SK-N-SH (cell line): ENCODE data around the gene IFI27L1. TPM values are rescaled to one million over a fixed set of nuclear protein-coding genes. Genes with fewer than 3 reads are reported as not detected.

Source experiments
- CTCF ChIA-PET: fragments of 300-600, 350-600 bp; formaldehyde crosslinking; extraction: SDS; loops from one replicate; lab custom pipeline; 2021; lab: Yijun Ruan, JAX
- POLR2A ChIA-PET: fragments of 350-600 bp; sonication (Branson Sonifier 250); formaldehyde crosslinking; extraction: SDS; loops from one replicate; lab custom pipeline; 2020; ENCODE audit warnings: antibody characterized with exemption, inconsistent platforms; lab: Yijun Ruan, JAX
- DNase-seq: peaks from one replicate; pipeline ENCODE4 v3.0.0; 2012
- H2AFZ ChIP-seq: fragments of 200-600 bp; sonication (generic); 2 replicates; pipeline ENCODE4 v1.8.1; 2016; ENCODE audit warnings: antibody characterized with exemption, mild to moderate bottlenecking, low read depth
- H3F3A ChIP-seq: fragments of 200-600 bp; sonication (generic); replicated peaks from 2 replicates; pipeline ENCODE3; 2016; ENCODE audit warnings: antibody characterized with exemption, mild to moderate bottlenecking; ENCODE audit not compliant: insufficient read depth
- H3K27ac ChIP-seq, 2 experiments: fragments of 200-500 bp in 1 of 2; fragments of 200-600 bp in 1 of 2; sonication (Bioruptor generic) in 1 of 2; sonication (generic), shearing (Covaris generic) in 1 of 2; 2 replicates each; pipeline versions ENCODE4 v1.5.1 to v1.6.1; 2014 to 2016; ENCODE audit warnings: low read depth in 2 of 2, inconsistent platforms in 1 of 2, low read length in 1 of 2, mild to moderate bottlenecking in 1 of 2, mixed read lengths in 1 of 2
- H3K27me3 ChIP-seq: fragments of 200-600 bp; sonication (generic), shearing (Covaris generic); 2 replicates; pipeline ENCODE4 v1.6.1; 2016; ENCODE audit warnings: mixed run types; ENCODE audit not compliant: insufficient read depth
- H3K36me3 ChIP-seq, 2 experiments: fragments of 200-500 bp in 1 of 2; fragments of 200-600 bp in 1 of 2; sonication (Bioruptor generic) in 1 of 2; sonication (generic) in 1 of 2; replicated peaks in 1 of 2; 2 replicates each; pipeline versions ENCODE3 to v1.5.1; 2014 to 2016; ENCODE audit warnings: low read length in 1 of 2, mild to moderate bottlenecking in 1 of 2; ENCODE audit not compliant: insufficient read depth in 2 of 2, control insufficient read depth in 1 of 2
- H3K4me1 ChIP-seq, 2 experiments: fragments of 200-500 bp in 1 of 2; fragments of 200-600 bp in 1 of 2; sonication (Bioruptor generic) in 1 of 2; sonication (generic), shearing (Covaris generic) in 1 of 2; 2 replicates each; pipeline versions ENCODE4 v1.5.1 to v1.6.1; 2014 to 2016; ENCODE audit warnings: low read depth in 1 of 2, low read length in 1 of 2, mixed run types in 1 of 2; ENCODE audit not compliant: insufficient read depth in 2 of 2, control insufficient read depth in 1 of 2
- H3K4me2 ChIP-seq: fragments of 200-600 bp; sonication (generic), shearing (Covaris generic); 2 replicates; pipeline ENCODE4 v1.6.1; 2017; ENCODE audit warnings: mixed run types
- H3K4me3 ChIP-seq, 2 experiments: fragments of 200-500 bp in 1 of 2; fragments of 200-600 bp in 1 of 2; sonication (Bioruptor generic) in 1 of 2; sonication (generic), shearing (Covaris generic) in 1 of 2; 2 replicates each; pipeline versions ENCODE4 v1.5.1 to v1.8.1; 2014 to 2016; ENCODE audit warnings: low read depth in 2 of 2, inconsistent platforms in 1 of 2, low read length in 1 of 2, mild to moderate bottlenecking in 1 of 2, mixed read lengths in 1 of 2, moderate library complexity in 1 of 2
- H3K79me2 ChIP-seq: fragments of 200-600 bp; sonication (generic); 2 replicates; pipeline ENCODE4 v1.8.1; 2017; ENCODE audit warnings: mild to moderate bottlenecking; ENCODE audit not compliant: insufficient read depth
- H3K9ac ChIP-seq: fragments of 200-600 bp; sonication (generic); 2 replicates; pipeline ENCODE4 v1.6.1; 2017; ENCODE audit warnings: mixed run types
- H3K9me2 ChIP-seq: fragments of 200-600 bp; sonication (generic); 2 replicates; pipeline ENCODE4 v1.6.1; 2017; ENCODE audit warnings: mixed run types
- H3K9me3 ChIP-seq: fragments of 200-600 bp; sonication (generic); 2 replicates; pipeline ENCODE4 v1.6.1; 2017; ENCODE audit warnings: mixed run types, mild to moderate bottlenecking, moderate library complexity
- H4K20me1 ChIP-seq: fragments of 200-600 bp; sonication (generic); 2 replicates; pipeline ENCODE4 v1.6.1; 2017; ENCODE audit warnings: mild to moderate bottlenecking, mixed run types; ENCODE audit not compliant: insufficient read depth
- FOXM1 ChIP-seq: IDR thresholded peaks from 2 replicates; pipeline ENCODE4 v1.4.0; 2012; ENCODE audit warnings: low read depth, mild to moderate bottlenecking
- GATA2 ChIP-seq: sonication (generic); formaldehyde crosslinking; IDR thresholded peaks from 2 replicates; pipeline ENCODE4 v1.5.0; 2020; ENCODE audit warnings: mild to moderate bottlenecking, missing genetic modification reagents
- NRF1 ChIP-seq: IDR thresholded peaks from 2 replicates; pipeline ENCODE4 v1.6.1; 2012; ENCODE audit warnings: low read depth, mild to moderate bottlenecking, low read length
- SMC3 ChIP-seq: IDR thresholded peaks from 2 replicates; pipeline ENCODE4 v1.6.1; 2012; ENCODE audit warnings: low read depth, low read length, improper control_type of control experiment
- TCF12 ChIP-seq: IDR thresholded peaks from 2 replicates; pipeline ENCODE4 v1.4.0; 2012
- TEAD4 ChIP-seq: IDR thresholded peaks from 2 replicates; pipeline ENCODE4 v1.4.0; 2012; ENCODE audit warnings: mild to moderate bottlenecking, borderline replicate concordance; ENCODE audit not compliant: insufficient read depth
- YY1 ChIP-seq: IDR thresholded peaks from 2 replicates; pipeline ENCODE4 v1.4.0; 2012; ENCODE audit warnings: low read depth, mild to moderate bottlenecking
- WGBS: methylation state at CpG from one replicate; pipeline ENCODE4 v1.1.6; 2017; ENCODE audit warnings: low lambda C conversion rate; 5-methylcytosine and 5-hydroxymethylcytosine counted together
- polyA plus RNA-seq, 3 experiments: library from polyadenylated mRNA; depleted of rRNA; stranded (reverse); fragments of >200 nt; gene quantifications; 2 replicates each; pipeline ENCODE4 v1.2.3, GENCODE V29; 2012
- TF ChIP-seq, protein P1 (sequence below): fragments of 200-600 bp; sonication (generic); IDR thresholded peaks from 2 replicates; pipeline ENCODE4 v1.6.1; 2017; ENCODE audit warnings: antibody characterized with exemption, mild to moderate bottlenecking, moderate library complexity
- TF ChIP-seq, protein P2 (sequence below): IDR thresholded peaks from 2 replicates; pipeline ENCODE4; 2012
- TF ChIP-seq, protein P3 (sequence below): IDR thresholded peaks from 2 replicates; pipeline ENCODE4 v1.6.1; 2012; ENCODE audit warnings: mild to moderate bottlenecking, low read depth, low read length, moderate library complexity

The IFI27L1 gene
- polyA plus RNA-seq, 1 of the 3 experiments (the other 2 are of a cell fraction), result 35.3 TPM

DNA sequence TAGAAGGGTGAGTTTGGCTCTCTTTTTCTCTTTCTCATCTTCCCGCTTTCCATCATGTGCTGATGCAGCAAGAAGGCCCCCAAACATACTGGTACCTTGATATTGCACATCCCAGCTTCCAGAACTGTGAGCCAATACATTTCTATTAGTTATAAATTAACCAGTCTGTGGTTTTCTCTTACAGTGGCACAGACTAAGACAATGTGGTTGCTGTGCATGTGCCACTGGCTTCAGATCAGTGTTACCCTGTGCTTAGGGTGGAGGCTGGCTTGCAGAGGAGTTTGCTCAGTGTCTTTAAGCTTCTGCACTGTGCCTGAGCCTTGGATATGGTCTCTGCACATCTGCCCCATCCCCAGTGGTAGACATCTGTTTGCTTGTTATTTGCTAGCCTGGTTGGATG is 42.8 kb downstream of the IFI27L1 start:
- H3K36me3 ChIP-seq, result peaks cover 0 to 6% of the 10 kb centered on the region in 2 experiments
- no peaks in the 10 kb centered on the region for H3F3A ChIP-seq
- no peaks in the 10 kb centered on the region for H3K27me3 ChIP-seq
- CTCF ChIA-PET, result interaction anchor here (1.5 to 3.4 kb wide), 3 partner anchors 13 to 73 kb away, joined by 3 to 20 read pairs (median 4); no protein-coding TSS in a partner anchor
- DNase-seq, result no peak
- H3K4me2 ChIP-seq, result no peak overlapping the region
- H3K9me3 ChIP-seq, result no peaks in the 10 kb centered on the region
- no peak overlapping the region for H2AFZ ChIP-seq
- TF ChIP-seq, protein P1, sequence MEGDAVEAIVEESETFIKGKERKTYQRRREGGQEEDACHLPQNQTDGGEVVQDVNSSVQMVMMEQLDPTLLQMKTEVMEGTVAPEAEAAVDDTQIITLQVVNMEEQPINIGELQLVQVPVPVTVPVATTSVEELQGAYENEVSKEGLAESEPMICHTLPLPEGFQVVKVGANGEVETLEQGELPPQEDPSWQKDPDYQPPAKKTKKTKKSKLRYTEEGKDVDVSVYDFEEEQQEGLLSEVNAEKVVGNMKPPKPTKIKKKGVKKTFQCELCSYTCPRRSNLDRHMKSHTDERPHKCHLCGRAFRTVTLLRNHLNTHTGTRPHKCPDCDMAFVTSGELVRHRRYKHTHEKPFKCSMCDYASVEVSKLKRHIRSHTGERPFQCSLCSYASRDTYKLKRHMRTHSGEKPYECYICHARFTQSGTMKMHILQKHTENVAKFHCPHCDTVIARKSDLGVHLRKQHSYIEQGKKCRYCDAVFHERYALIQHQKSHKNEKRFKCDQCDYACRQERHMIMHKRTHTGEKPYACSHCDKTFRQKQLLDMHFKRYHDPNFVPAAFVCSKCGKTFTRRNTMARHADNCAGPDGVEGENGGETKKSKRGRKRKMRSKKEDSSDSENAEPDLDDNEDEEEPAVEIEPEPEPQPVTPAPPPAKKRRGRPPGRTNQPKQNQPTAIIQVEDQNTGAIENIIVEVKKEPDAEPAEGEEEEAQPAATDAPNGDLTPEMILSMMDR, result no peak
- H3K79me2 ChIP-seq, result no peaks in the 10 kb centered on the region
- no peak overlapping the region for H3K9ac ChIP-seq
- WGBS, result 100% methylated on average over 1 of the region's 1 CpG
- no peak overlapping the region for H3K4me3 ChIP-seq
- POLR2A ChIA-PET, result no interaction called here
- H3K27ac ChIP-seq, result no peak overlapping the region
- peaks cover 0 to 7% of the 10 kb centered on the region in 2 experiments; a peak in 1 of 4 replicates for H3K4me1 ChIP-seq
- H3K9me2 ChIP-seq, result no peaks in the 10 kb centered on the region
- no peaks in the 10 kb centered on the region for H4K20me1 ChIP-seq

DNA sequence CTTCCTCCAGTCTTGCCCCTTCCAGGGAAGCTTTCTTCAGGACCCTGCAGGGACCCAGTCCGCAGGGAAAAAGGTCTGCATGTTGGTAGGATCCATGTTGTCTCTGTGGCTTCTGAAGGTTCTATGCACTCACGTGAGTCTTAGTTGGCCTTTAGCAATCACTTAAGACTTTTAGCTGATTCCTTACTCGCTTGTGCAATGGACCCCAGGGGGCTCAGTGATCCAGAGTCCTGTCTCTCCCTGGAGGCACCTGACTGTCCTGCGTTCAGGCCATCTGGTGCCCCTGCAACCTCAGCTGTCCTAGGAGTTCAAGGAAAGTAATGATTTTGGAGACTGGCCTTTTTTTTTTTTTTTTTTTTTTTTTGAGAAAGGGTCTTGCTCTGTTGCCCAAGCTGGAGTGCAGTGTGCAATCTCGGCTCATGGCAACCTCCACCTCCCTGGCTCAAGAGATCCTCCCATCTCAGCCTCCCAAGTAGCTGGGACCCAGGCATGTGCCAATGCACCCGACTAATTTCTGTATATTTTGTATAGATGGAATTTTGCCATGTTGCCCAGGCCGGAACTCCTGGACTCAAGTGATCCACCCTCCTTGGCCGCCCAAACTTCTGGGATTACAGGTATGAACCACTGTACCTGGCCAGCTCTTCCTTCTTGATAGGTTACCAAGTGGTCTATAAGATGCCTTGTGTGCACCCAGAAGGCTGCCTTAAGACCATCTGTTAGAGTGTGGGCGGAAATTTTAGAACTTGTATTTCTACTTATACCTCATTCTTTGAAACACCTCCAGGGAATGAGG is 43.7 kb downstream of the IFI27L1 start:
- peaks cover 3% of the 10 kb centered on the region for H3F3A ChIP-seq
- DNase-seq, result no peak
- H4K20me1 ChIP-seq, result no peaks in the 10 kb centered on the region
- ChIA-PET CTCF (interaction anchor here (0.8 to 3.4 kb wide), 6 partner anchors 12 to 88 kb away, joined by 3 to 20 read pairs (median 4); no protein-coding TSS in a partner anchor), POLR2A (interaction anchor here (0.7 to 0.8 kb wide), 2 partner anchors 9 to 76 kb away, joined by 3 to 7 read pairs; no protein-coding TSS in a partner anchor)
- no peak overlapping the region for H3K9ac ChIP-seq
- no peaks in the 10 kb centered on the region for H3K27me3 ChIP-seq
- 79% methylated on average over 9 of the region's 9 CpGs for WGBS
- no peaks in the 10 kb centered on the region for H3K9me2 ChIP-seq
- H3K79me2 ChIP-seq, result no peaks in the 10 kb centered on the region
- H3K4me3 ChIP-seq, result no peak overlapping the region
- H3K4me2 ChIP-seq, result no peak overlapping the region
- no peak overlapping the region for H2AFZ ChIP-seq
- H3K36me3 ChIP-seq, result peaks cover 0 to 6% of the 10 kb centered on the region in 2 experiments
- no peak for TF ChIP-seq YY1
- TF ChIP-seq, protein P2, sequence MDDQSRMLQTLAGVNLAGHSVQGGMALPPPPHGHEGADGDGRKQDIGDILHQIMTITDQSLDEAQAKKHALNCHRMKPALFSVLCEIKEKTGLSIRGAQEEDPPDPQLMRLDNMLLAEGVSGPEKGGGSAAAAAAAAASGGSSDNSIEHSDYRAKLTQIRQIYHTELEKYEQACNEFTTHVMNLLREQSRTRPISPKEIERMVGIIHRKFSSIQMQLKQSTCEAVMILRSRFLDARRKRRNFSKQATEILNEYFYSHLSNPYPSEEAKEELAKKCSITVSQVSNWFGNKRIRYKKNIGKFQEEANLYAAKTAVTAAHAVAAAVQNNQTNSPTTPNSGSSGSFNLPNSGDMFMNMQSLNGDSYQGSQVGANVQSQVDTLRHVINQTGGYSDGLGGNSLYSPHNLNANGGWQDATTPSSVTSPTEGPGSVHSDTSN, result no peak
- TF ChIP-seq TCF12, result no peak
- TF ChIP-seq, protein P3, sequence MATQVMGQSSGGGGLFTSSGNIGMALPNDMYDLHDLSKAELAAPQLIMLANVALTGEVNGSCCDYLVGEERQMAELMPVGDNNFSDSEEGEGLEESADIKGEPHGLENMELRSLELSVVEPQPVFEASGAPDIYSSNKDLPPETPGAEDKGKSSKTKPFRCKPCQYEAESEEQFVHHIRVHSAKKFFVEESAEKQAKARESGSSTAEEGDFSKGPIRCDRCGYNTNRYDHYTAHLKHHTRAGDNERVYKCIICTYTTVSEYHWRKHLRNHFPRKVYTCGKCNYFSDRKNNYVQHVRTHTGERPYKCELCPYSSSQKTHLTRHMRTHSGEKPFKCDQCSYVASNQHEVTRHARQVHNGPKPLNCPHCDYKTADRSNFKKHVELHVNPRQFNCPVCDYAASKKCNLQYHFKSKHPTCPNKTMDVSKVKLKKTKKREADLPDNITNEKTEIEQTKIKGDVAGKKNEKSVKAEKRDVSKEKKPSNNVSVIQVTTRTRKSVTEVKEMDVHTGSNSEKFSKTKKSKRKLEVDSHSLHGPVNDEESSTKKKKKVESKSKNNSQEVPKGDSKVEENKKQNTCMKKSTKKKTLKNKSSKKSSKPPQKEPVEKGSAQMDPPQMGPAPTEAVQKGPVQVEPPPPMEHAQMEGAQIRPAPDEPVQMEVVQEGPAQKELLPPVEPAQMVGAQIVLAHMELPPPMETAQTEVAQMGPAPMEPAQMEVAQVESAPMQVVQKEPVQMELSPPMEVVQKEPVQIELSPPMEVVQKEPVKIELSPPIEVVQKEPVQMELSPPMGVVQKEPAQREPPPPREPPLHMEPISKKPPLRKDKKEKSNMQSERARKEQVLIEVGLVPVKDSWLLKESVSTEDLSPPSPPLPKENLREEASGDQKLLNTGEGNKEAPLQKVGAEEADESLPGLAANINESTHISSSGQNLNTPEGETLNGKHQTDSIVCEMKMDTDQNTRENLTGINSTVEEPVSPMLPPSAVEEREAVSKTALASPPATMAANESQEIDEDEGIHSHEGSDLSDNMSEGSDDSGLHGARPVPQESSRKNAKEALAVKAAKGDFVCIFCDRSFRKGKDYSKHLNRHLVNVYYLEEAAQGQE, result no peak
- TF ChIP-seq FOXM1, result no peak
- TF ChIP-seq NRF1, result no peak
- TF ChIP-seq TEAD4, result no peak
- no peak for TF ChIP-seq GATA2
- no peak for TF ChIP-seq SMC3
- TF ChIP-seq, all 33 proteins: peak for 0
- no peaks in the 10 kb centered on the region for H3K9me3 ChIP-seq
- H3K4me1 ChIP-seq, result peaks cover 0 to 4% of the 10 kb centered on the region in 2 experiments; a peak in 1 of 4 replicates
- no peak overlapping the region for H3K27ac ChIP-seq
